ENCODE results near the gene NPEPL1.
"Not testable (repeated sequence)": the region's sequence is repeated elsewhere in the genome, so short reads cannot be mapped to it uniquely, and the experiment has no call there.

NPEPL1 gene, protein sequence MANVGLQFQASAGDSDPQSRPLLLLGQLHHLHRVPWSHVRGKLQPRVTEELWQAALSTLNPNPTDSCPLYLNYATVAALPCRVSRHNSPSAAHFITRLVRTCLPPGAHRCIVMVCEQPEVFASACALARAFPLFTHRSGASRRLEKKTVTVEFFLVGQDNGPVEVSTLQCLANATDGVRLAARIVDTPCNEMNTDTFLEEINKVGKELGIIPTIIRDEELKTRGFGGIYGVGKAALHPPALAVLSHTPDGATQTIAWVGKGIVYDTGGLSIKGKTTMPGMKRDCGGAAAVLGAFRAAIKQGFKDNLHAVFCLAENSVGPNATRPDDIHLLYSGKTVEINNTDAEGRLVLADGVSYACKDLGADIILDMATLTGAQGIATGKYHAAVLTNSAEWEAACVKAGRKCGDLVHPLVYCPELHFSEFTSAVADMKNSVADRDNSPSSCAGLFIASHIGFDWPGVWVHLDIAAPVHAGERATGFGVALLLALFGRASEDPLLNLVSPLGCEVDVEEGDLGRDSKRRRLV

DNA sequence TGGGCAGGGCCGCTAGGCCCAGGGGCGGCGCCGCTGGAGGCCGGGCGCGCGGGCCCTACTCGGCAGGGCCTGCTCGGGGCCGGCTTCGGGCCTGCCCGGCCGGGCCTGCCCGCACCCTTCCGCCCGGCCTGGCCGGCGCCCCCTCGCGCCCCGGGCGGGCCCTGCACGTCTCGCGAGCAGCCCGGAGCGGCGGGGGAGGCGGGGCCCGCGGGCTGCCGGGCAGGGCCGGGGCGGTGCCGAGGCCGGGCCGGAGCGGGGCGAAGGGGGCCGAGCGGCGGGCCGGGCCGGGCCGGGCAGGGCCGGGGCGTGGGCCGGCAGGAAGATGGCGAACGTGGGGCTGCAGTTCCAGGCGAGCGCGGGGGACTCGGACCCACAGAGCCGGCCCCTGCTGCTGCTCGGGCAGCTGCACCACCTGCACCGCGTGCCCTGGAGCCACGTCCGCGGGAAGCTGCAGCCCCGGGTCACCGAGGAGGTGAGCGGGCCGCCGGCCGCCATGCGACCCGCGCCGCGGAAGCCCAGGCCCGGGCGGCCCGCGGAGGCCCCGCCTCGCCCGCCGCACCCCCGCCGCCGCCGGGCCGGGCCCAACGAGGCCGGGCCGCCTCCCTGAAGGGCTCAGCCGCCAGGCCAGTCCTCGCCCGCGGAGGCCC lies at the start of gene NPEPL1:
NPEPL1 (plus strand) TSS at position 222 of the 647 bp plus-strand sequence; CDS start at position 323, 101 bp downstream.
- peak; percentile 60 for DNase-seq

DNA sequence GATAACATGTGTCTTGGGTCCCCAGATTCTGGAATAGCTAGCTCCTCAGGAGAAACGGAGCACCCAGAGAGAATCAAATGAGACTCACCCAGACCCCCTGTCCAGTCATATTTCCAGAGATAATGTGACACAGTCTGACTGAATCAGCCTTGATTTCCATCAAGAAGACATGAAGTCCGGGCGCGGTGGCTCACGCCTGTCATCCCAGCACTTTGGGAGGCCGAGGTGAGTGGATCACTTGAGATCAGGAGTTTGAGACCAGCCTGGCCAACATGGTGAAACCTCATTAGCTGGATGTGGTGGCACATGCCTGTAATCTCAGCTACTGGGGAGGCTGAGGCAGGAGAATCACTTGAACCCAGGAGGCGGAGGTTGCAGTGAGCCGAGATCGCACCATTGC lies 49.7 kb upstream of the NPEPL1 start:
- DNase-seq = not testable (repeated sequence)

DNA sequence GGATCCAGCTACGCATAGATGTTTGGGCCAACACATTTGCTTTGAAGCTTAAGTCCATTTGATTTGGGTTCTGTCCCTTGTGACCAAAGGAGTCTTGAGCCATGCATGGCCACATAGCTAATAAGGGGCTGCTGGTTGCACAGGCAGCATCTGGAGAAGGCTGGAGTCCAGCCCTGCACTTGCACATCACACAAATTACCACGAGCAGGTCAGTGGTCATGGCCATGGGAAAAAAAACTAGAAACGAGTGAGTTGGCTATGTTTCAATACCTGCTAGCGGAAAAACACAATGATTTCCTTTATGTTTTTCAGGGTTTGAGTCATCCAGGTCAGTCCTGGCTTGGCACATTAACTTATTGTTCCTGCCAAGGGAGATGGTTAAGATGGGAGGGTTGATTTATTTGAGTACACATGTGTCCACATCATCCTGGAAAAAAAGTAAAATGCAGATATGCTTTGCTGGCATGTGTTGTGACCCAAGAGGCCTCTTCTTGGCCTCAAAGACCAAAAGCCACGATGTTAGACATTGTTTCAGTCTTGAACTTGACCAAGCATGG lies 47.1 kb upstream of the NPEPL1 start:
- DNase-seq = no peak

DNA sequence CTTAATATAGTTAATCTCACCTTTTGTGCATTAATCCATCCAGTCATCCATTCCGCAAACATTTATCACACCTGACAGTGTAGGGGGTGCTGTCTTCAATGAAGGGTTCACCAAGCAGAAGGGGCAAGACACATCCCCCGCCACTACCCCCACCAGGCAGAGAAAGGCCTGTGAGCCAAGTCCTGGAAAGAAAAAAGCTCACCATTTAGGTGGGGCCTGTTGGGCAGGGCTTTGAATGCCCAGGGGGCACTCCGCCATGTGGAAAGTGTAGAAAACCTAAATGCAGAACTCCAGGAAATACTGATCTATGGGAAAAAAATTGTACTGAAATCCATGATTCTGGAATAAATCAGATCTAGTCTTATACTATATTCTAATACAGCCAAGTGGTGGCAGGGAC lies 46.3 kb upstream of the NPEPL1 start:
- no peak for DNase-seq

DNA sequence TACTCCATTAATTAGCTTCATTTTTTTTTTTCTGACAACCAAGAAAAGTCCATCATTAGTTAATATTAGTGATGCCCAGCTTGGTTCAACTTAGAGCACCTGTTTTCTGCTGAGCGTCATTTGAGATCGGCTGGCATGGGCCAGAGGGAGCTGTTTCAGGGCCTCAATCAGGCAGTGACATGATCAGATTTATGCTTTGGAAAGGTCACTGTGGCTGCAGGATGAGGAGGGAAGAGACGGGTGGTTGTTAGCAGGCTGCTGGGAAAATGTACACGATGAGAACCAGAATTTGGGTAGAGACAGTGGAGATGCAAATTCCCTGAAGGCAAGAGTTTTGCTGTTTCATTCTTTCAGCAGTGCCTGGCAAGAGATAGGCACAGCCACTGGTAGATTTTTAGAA lies 45.9 kb upstream of the NPEPL1 start:
- DNase-seq = no peak

DNA sequence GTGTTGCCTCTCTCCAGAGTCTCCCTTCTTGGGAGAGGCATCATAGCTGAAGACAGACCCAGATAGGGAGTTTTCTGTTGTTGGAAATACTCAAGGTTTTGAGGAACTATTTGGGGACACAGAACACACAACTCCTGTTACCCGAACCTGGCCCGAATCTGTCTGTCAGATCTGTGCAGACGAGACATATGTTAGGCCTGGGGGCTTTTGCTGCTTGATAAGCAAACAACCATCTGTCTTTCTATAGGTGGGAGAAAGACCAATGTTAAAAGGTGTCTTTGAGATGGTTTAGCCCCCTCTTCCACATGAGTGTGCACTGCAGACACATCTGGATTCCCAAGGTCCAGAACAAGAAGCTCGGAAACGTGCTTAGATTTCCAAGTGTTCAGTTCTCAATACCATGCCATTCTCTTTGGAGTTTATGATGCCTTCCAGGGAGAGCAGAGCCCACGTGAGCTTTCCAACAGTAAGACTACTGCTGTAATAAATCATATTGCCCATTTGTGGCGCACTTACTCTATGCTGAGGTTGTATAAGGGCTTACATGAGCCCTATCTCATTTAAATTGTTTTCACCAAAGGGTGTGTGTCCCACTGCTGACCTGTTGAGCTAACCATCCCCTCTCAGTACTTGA lies 45.3 kb upstream of the NPEPL1 start:
- peak; percentile 21 for DNase-seq

DNA sequence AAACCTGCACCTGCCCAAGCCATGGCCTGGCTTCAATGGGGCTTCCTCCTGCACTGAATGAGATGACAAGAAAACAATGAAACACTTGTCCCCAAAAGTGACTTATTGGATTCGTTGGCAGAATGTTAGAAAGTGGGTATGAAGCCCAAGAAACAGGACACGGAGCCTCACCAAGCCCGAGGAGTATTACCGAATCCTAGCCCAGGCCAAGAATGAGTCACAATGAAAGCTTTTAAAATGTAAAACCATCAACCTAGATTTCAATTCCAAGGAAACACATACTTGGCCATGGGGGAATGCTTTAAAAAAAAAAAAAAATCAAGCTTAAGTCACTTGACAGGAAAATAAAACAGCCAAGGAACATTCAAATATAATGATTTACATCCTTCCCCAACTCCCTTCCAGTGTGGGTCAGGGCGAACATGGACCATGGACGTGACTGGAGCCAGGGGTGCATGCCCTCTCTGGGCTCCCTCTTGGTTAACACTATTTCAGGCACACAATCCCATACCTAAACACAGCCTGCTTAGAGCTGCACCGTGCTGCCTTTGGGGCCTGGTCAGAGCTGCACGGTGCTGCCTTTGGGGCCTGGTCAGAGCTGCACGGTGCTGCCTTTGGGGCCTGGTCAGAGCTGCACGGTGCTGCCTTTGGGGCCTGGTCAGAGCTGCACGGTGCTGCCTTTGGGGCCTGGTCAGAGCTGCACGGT lies 44.7 kb upstream of the NPEPL1 start:
- DNase-seq = no peak

DNA sequence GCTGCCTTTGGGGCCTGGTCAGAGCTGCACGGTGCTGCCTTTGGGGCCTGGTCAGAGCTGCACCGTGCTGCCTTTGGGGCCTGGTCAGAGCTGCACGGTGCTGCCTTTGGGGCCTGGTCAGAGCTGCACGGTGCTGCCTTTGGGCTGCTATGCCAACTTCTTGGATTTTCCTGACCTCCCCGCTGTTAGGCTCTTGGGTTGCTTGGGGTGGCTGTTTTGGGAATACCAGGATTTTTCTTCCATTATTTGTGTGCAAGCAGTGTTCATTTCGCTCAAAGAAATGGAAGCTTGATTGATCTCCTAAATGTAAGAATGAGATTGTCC lies 44.1 kb upstream of the NPEPL1 start:
- DNase-seq = not testable (repeated sequence)

DNA sequence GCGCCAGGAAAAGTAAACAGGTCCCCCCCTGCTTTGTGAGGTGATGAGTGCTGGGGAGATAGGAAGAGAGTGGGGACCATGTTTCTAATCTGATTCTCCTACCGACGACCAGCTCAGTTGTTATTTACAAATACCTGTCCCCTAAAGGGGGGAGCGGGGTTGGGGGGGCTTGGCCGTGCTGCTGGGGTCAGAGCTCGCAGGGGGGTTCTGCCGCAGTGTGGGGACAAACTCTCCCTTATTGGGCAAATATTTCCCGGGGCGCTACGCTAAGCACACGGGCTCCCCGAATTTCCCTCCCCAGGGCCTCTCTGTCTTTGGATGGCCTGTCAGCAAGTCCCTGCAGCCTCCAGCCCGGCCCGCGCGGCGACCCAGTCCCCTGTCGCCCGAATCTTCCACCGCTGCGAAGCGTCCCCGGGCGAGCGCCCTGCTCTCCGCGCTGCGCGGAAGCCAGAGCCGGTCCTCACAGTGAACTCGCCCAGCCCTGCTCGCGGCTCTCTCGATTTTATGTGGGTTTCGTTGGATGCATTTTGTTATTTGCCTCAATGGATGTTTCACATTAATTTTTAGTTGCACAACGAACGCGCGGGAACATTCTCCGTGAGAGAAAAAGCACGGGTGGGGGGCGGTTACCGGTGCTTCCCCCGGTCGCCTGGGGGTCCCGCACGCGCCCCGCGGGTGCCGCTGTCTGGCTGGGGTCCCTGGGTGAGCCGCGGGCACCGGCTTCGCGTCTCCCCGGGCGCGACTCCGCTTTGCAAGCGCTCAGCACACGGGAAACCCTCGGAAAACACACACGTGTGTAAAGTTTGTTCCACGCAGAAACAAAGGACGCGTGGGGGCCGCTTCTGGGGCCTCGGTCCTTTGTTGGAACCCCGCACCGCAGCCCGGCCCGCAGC lies 43.1 kb upstream of the NPEPL1 start:
- DNase-seq = peak; percentile 19

DNA sequence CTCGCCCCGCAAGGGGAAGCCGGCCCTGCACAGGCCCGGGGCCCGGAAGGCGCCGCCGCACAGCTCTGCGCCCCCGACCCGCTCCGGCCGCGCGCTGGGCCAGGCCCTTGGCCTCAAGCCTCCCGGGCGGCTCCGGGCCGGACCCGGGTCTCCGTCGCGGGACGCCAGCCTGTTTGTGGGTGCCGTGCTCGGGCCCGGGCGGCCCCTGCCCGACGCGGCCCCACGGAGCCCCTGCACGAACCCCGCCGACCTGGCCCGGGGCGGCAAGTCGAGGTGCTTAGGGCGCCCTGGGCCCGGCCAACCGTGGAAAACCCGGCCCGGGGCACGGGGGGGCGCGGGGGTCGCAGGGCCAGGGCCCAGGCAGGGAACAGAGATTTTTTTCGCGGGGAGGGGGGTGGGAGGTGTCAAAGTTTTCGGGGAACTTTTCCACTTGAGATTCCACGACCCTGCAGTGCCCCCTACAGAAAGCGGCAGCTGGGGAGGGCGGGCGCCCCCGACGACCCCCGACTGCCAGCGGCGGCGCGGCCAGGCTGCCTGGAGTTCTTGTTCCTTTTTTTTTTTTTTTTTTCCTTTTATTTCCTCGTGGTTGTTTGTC lies 42.3 kb upstream of the NPEPL1 start:
- peak; percentile 12 for DNase-seq

DNA sequence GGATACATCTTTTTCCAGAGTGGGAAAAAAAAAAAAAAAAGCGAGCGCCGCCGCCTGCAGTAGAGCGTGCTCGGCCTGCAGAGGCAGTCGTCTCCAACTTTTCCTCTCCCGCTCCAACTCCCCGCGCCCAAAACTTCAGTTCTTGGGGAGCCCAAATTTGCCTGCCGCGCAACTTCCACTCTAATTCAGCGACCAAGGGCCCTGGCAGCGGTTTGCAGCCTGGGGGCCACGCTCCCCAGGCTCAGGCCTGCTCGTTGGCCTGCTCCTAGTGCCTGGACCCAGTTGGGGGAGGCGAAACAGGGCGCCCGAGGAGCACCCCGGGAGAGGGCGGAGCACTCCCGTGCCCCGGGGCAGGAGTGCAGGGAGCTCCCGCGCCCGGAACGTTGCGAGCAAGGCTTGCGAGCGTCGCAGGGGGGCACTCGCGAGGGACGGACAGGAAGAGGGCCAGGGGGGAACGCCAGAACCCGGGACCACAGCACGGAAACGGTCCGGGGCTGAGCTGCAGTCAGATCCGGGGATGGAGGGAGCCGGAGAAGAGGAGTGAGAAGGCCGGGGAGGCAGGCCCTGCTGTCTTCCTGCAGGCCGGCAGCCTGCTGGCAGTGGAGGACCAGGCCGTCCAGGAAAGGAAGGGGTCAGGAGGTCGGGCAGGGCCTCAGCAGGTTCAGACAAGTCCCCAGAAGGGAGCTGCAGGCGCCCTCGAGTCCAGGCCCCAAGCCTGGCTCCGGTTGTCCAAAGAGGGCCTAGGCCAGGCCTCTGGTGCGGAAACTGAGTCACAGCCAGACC lies 41.6 kb upstream of the NPEPL1 start, which contains the start of gene STX16:
STX16 (plus strand) TSS at position 508 of the 783 bp plus-strand sequence. CDS start 724 bp downstream, outside the sequence.
- DNase-seq = peak; percentile 92

DNA sequence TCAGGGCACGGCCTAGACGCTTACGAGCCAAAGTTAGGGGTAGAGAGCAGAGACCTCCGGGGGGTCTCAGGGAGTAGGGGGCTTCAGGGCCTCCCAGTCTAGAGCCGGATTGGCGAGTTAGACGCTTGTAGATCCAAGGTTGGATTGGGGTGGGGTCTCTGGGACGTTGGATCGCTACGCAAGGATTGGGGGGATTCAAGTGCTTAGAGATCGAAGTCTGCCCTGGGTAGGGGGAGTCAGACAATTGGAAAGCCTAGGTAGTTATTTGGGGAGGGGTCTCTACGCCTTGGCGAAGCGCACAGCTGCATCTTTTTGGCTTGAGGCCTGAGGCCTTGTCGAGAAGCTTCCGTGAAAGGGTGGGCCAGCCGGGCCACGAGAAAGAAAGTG lies 41.0 kb upstream of the NPEPL1 start:
- DNase-seq = no peak

DNA sequence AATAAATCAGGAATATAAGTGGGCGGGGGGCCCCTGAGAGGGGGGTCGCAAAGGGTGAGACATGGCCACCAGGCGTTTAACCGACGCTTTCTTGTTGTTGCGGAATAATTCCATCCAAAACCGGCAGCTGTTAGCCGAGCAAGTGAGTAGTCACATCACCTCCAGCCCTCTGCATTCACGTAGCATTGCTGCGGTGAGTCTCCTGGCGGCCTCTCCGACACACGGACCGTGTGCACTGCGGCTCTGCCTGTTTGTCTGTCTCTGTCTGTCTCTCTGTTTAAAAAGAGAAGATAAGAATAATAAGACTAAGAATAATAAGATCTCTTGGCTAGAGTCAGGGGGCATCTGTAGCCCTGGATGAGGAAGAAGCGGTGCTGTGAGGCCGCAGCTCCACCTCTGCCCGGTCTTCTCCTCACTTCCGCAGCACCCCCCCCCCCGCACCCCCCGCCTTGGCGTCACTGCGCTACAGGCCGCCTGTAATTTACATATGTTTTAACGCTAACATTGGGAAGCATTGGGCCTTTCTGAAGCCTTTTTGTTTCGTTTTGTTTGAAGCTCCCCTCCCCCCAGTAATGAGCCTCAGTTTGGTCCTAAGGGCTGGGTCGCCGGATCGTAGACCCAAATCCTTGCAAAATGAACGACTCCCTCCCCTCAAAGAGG lies 40.5 kb upstream of the NPEPL1 start:
- DNase-seq = peak; percentile 73

DNA sequence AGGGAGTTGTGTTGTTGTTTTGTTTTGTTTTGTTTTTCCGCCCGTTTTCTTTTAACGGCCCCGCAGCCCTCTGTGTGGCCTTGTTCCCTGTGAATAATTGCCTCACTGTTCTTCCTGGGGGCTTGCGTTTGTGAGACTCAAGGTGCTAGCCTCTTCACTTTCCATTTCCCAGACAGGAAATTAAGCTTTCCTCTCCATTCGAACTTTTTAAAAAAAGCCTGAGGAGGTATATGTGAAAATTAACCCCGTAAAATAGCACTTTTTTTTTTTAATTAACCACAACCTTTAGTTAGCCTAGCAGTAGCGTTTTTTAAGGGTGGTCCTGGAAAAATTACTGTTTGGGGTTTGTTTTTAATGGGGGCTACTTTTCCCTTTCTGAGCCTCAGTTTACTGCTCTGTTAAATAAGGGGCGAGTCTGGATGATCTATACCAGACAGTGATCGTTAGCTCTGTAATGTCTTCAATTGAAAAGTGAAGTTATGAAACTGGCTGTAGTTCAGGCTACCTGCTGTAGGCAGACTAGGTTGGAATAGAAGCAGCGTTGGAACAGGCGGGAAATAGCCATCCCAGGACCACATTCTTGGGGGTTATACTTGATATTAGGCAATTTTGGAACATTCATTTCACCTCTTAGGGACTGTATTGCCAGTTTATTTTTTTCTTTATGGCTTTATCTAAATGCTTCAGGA lies 39.9 kb upstream of the NPEPL1 start:
- DNase-seq = peak; percentile 10

DNA sequence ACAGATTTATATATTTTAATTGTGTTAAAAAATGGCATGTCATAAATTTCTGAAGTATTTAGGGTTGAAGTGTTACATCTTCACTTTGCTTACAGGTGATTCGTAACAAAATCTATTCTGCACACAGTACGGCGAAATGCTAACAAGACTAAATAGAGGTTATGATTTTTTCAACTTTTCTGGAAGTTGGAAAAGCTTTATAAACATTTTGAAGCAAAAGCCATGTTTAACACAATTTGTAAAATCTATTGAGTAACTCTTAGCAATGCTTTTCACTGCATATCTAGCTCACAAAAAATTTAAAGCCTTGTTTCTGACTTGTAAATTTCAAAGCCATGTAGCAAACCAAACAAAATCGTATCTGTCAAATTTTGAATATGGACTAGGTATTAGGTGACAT lies 38.3 kb upstream of the NPEPL1 start:
- DNase-seq = no peak

DNA sequence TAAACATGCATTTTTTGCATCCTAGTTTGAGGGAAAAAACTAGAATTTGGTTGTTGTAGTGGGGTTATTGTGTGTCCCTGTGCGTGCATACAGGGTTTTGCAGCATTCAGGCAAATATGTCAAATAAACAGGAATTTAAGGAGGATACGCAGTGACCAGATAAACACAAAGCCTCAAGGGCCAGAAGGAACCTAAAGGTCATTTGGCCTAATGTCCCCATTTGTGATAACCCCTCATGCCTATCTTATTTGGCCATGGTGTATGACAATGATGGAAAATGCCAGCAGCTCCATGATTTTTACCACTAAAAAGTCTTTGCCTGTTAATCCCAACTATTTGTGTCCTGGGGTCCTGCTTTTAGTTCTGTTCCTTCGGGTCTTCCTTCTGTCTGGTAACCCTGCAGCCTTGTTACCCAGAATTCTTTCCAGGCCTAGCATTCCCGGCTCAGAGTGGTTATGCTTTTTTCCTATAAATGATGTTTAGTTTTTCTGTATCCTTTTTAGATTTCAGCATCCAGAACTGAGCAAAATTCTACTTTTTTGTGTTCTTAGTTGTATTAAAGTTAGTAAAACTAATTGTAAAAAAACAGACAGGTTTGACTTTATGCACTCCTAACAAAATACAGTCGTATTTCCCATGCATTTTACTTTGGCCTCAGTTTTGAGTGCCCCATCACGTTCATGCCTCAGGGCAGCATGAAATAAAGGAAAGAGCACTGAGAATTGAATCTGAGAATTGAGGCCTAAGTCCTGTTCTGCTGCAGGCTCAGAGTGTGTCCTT lies 37.1 kb upstream of the NPEPL1 start:
- no peak for DNase-seq

DNA sequence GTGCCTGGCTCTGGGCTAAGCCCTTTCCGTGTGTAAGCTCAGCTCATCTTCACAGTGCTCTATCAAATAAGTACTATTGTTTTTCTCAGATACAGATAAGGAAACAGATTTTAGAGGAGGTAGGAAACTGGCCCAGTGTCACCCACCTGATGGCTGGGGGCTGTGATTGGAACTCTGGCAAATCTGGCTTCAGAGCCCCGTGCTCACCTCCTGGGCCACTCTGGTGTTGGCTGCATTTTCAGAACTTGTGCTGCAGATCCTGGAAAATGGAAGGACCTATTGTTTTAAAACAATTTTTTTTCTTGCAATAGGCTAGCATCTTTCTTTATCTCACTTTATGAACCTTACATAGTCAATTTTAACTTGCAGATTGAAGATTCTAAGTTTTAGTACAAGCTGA lies 35.8 kb upstream of the NPEPL1 start:
- DNase-seq = no peak

DNA sequence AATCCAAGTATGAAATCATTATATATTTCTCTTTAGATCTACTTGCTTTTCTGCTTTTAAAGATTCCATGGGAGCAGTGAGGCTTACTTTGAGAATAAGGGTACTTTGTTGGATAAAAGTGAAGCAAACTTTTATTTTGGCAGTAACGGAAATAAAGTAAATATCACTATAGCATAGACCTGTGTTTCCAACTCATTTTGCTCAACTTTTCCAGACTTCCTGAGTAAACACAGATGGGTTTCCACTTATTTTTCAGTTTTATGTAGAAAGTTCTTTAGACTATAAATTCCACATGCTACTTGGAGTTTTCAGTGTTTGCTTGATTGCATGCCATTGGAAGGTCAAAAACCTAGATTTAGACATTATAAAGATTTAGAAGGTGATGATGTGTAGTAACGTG lies 35.3 kb upstream of the NPEPL1 start:
- DNase-seq = no peak
